Endothelial cell of umbilical vein (primary cell): ENCODE results near the gene PAAF1.

ENCODE experiments used
- CTCF ChIP-seq, 2 donors: IDR thresholded peaks; 1 replicate in 1 of 2; 2 replicates in 1 of 2; pipeline ENCODE4 v1.5.1; 2011; ENCODE audit warnings: low read length in 2 of 2, mild to moderate bottlenecking in 2 of 2, moderate library complexity in 2 of 2, control low read depth in 1 of 2, inconsistent platforms in 1 of 2, low read depth in 1 of 2; ENCODE audit not compliant: insufficient read depth in 1 of 2; ENCODE audit errors: extremely low read depth in 1 of 2
- EZH2 ChIP-seq: IDR thresholded peaks from 2 replicates; pipeline ENCODE4 v1.6.1; 2012; ENCODE audit warnings: borderline replicate concordance, low read depth, mild to moderate bottlenecking, moderate library complexity, low read length, inconsistent platforms; ENCODE audit not compliant: severe bottlenecking
- JUN ChIP-seq: IDR thresholded peaks from 2 replicates; pipeline ENCODE4 v1.6.1; 2011; ENCODE audit warnings: borderline replicate concordance, low read depth; ENCODE audit not compliant: insufficient read length, insufficient read depth
- POLR2A ChIP-seq: IDR thresholded peaks from 2 replicates; pipeline ENCODE4 v1.6.1; 2012; ENCODE audit warnings: low read depth, mild to moderate bottlenecking, control low read depth, low read length

- TF ChIP-seq POLR2A, result no peak
- TF ChIP-seq CTCF (IDR thresholded peaks at IDR 0.05; ENCODE audit: extremely low read depth in 1 of 2, insufficient read depth in 1 of 2, low read depth in 1 of 2, low read length in 2 of 2), result no peak
- no peak for TF ChIP-seq JUN
- no peak for TF ChIP-seq EZH2
These were observed 959 bp upstream of the PAAF1 start for GRCh38 chr11:73875840-73876239.
